ENCODE measurements around the gene SNX10. TPM values are rescaled to one million over a fixed set of nuclear protein-coding genes. Genes with fewer than 3 reads are reported as not detected.
A peak's percentile ranks its signal among the peaks of the same experiment; 100 is the strongest.

SNX10 gene
- total RNA-seq, 5 donors from 2014 or later (not counting 1 experiment from before 2014, with no cell fraction given), result 5.7 to 8.8 (median 7.8) TPM

GRCh38 chr7:26379711-26380110 lies 88.0 kb downstream of the SNX10 start:
- Histone ChIP-seq H3K9me3 (no peaks in the 10 kb centered on the region), H3K36me3 (ENCODE audit: control insufficient read depth in 2 of 2, extremely low read depth in 1 of 2, insufficient read depth in 1 of 2, low read length in 1 of 2) (no peaks in the 10 kb centered on the region), H3K4me3 (ENCODE audit: control insufficient read depth in 1 of 2, extremely low read depth in 1 of 2, low read length in 1 of 2) (no peak overlapping the region), H3K27ac (ENCODE audit: low read length) (no peak overlapping the region), H3K4me1 (ENCODE audit: control insufficient read depth in 1 of 2, extremely low read depth in 1 of 2, insufficient read depth in 2 of 2, low read length in 2 of 2) (peaks cover 0 to 14% of the 10 kb centered on the region in 2 experiments), H3K27me3 (replicated peaks in 1 of 2; ENCODE audit: control insufficient read depth in 2 of 2, extremely low read depth in 1 of 2, insufficient read depth in 2 of 2, low read length in 1 of 2) (peaks cover 0 to 16% of the 10 kb centered on the region in 2 experiments)
- ATAC-seq (replicated peaks in 1 of 4) (no peak), DNase-seq (no peak)
- Mint-ChIP-seq H3K36me3 (no peaks in the 10 kb centered on the region), H3K9me3 (no peaks in the 10 kb centered on the region), H3K27ac (no peak overlapping the region), H3K27me3 (peaks cover 33% of the 10 kb centered on the region in 2 donors), H3K4me1 (peaks cover 2 to 6% (median 6%) of the 10 kb centered on the region in 3 donors), H3K4me3 (no peak overlapping the region)
- no CpG with 5 or more reads among the region's 3 CpGs for WGBS (ENCODE audit: insufficient coverage)
- ChIA-PET CTCF (interaction anchor here (1.1 to 1.9 kb wide), 3 partner anchors 10 to 487 kb away, joined by 3 to 10 read pairs (median 4); no protein-coding TSS in a partner anchor), POLR2A (interaction anchor here in 1 of 2 donors (0.7 kb wide), 1 partner anchor 1446 kb away, joined by 4 read pairs; no protein-coding TSS in a partner anchor)

- H3K9me3 Mint-ChIP-seq, result no peaks in the 10 kb centered on the region
- no peaks in the 10 kb centered on the region for H3K9me3 ChIP-seq
- DNase-seq (no peak), ATAC-seq (replicated peaks in 1 of 4) (no peak)
- peaks cover 38 to 41% of the 10 kb centered on the region in 2 donors for H3K27me3 Mint-ChIP-seq
- peaks cover 0 to 6% (median 4%) of the 10 kb centered on the region in 3 donors for H3K4me1 Mint-ChIP-seq
- no peak overlapping the region for H3K4me3 ChIP-seq (ENCODE audit: control insufficient read depth in 1 of 2, extremely low read depth in 1 of 2, low read length in 1 of 2)
- peaks cover 0 to 7% of the 10 kb centered on the region in 2 experiments for H3K27me3 ChIP-seq (replicated peaks in 1 of 2; ENCODE audit: control insufficient read depth in 2 of 2, extremely low read depth in 1 of 2, insufficient read depth in 2 of 2, low read length in 1 of 2)
- H3K36me3 Mint-ChIP-seq, result no peaks in the 10 kb centered on the region
- H3K4me1 ChIP-seq (ENCODE audit: control insufficient read depth in 1 of 2, extremely low read depth in 1 of 2, insufficient read depth in 2 of 2, low read length in 2 of 2), result peaks cover 0 to 6% of the 10 kb centered on the region in 2 experiments
- no peak overlapping the region for H3K27ac ChIP-seq (ENCODE audit: low read length)
- H3K36me3 ChIP-seq (ENCODE audit: control insufficient read depth in 2 of 2, extremely low read depth in 1 of 2, insufficient read depth in 1 of 2, low read length in 1 of 2), result no peaks in the 10 kb centered on the region
- no peak overlapping the region for H3K4me3 Mint-ChIP-seq
- CTCF ChIA-PET, result interaction anchor here in 1 of 2 donors (1.9 kb wide), 1 partner anchor 12 kb away, joined by 7 read pairs; no protein-coding TSS in a partner anchor
- 100% methylated on average over 3 of the region's 10 CpGs for WGBS (ENCODE audit: insufficient coverage)
- POLR2A ChIA-PET, result no interaction called here
- no peak overlapping the region for H3K27ac Mint-ChIP-seq
Observed at GRCh38 chr7:26381476-26382353, 90.1 kb downstream of the SNX10 start.

DNA sequence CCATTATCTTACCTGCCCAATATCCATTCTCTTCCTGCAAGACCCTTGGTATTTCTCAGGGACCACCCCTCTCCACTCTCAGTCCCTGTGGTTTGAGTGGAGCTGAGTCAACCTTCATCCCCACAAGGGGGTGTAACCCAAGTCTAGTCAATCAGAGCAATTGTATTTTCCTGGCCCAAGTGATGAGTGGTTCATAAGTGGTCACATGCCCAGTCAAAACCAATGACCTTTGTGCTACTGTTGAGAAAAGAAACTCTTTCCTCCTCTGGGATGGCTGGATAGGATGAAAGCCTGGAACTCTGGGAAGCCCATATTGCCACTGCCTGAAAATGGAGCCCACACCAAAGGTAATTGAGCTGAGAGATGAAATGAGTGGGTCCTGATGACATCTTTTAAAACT lies 93.6 kb downstream of the SNX10 start:
- Histone ChIP-seq H3K4me1 (ENCODE audit: control insufficient read depth in 1 of 2, extremely low read depth in 1 of 2, insufficient read depth in 2 of 2, low read length in 2 of 2) (no peaks in the 10 kb centered on the region), H3K9me3 (no peaks in the 10 kb centered on the region), H3K27ac (ENCODE audit: low read length) (no peak overlapping the region), H3K36me3 (ENCODE audit: control insufficient read depth in 2 of 2, extremely low read depth in 1 of 2, insufficient read depth in 1 of 2, low read length in 1 of 2) (no peaks in the 10 kb centered on the region), H3K27me3 (replicated peaks in 1 of 2; ENCODE audit: control insufficient read depth in 2 of 2, extremely low read depth in 1 of 2, insufficient read depth in 2 of 2, low read length in 1 of 2) (peaks cover 0 to 3% of the 10 kb centered on the region in 2 experiments), H3K4me3 (ENCODE audit: control insufficient read depth in 1 of 2, extremely low read depth in 1 of 2, low read length in 1 of 2) (no peak overlapping the region)
- H3K27ac Mint-ChIP-seq, result no peak overlapping the region
- H3K4me3 Mint-ChIP-seq, result no peak overlapping the region
- no peaks in the 10 kb centered on the region for H3K9me3 Mint-ChIP-seq
- no peak for DNase-seq
- no peak for ATAC-seq (replicated peaks in 1 of 4)
- H3K36me3 Mint-ChIP-seq, result no peaks in the 10 kb centered on the region
- H3K4me1 Mint-ChIP-seq, result no peaks in the 10 kb centered on the region
- peaks cover 33 to 36% of the 10 kb centered on the region in 2 donors for H3K27me3 Mint-ChIP-seq
- ChIA-PET POLR2A (interaction anchor here in 1 of 2 donors (0.6 kb wide), 1 partner anchor 255 kb away, joined by 3 read pairs; no protein-coding TSS in a partner anchor), CTCF (interaction anchor here (0.5 to 1.2 kb wide), 3 partner anchors 10 to 655 kb away, joined by 3 read pairs; no protein-coding TSS in a partner anchor)

GRCh38 chr7:26387731-26388130 lies 96.1 kb downstream of the SNX10 start:
- Mint-ChIP-seq H3K4me1 (no peaks in the 10 kb centered on the region), H3K27me3 (peaks cover 37 to 41% of the 10 kb centered on the region in 2 donors), H3K4me3 (no peak overlapping the region), H3K36me3 (no peaks in the 10 kb centered on the region), H3K27ac (peak overlapping the region in 1 of 2 donors; percentile 5), H3K9me3 (no peaks in the 10 kb centered on the region)
- H3K9me3 ChIP-seq, result no peaks in the 10 kb centered on the region
- H3K4me1 ChIP-seq (ENCODE audit: control insufficient read depth in 1 of 2, extremely low read depth in 1 of 2, insufficient read depth in 2 of 2, low read length in 2 of 2), result no peaks in the 10 kb centered on the region
- no peak overlapping the region for H3K27ac ChIP-seq (ENCODE audit: low read length)
- no peak for DNase-seq
- peaks cover 0 to 5% of the 10 kb centered on the region in 2 experiments for H3K27me3 ChIP-seq (replicated peaks in 1 of 2; ENCODE audit: control insufficient read depth in 2 of 2, extremely low read depth in 1 of 2, insufficient read depth in 2 of 2, low read length in 1 of 2)
- ChIA-PET CTCF (no interaction called here), POLR2A (no interaction called here)
- no peaks in the 10 kb centered on the region for H3K36me3 ChIP-seq (ENCODE audit: control insufficient read depth in 2 of 2, extremely low read depth in 1 of 2, insufficient read depth in 1 of 2, low read length in 1 of 2)
- no peak overlapping the region for H3K4me3 ChIP-seq (ENCODE audit: control insufficient read depth in 1 of 2, extremely low read depth in 1 of 2, low read length in 1 of 2)
- no CpG with 5 or more reads among the region's 2 CpGs for WGBS (ENCODE audit: insufficient coverage)
- ATAC-seq (replicated peaks in 1 of 4), result no peak

- Mint-ChIP-seq H3K27me3 (peaks cover 39 to 43% of the 10 kb centered on the region in 2 donors), H3K36me3 (no peaks in the 10 kb centered on the region), H3K27ac (no peak overlapping the region), H3K4me3 (no peak overlapping the region), H3K4me1 (no peaks in the 10 kb centered on the region), H3K9me3 (no peaks in the 10 kb centered on the region)
- Histone ChIP-seq H3K4me3 (ENCODE audit: control insufficient read depth in 1 of 2, extremely low read depth in 1 of 2, low read length in 1 of 2) (no peak overlapping the region), H3K4me1 (ENCODE audit: control insufficient read depth in 1 of 2, extremely low read depth in 1 of 2, insufficient read depth in 2 of 2, low read length in 2 of 2) (no peaks in the 10 kb centered on the region), H3K27me3 (replicated peaks in 1 of 2; ENCODE audit: control insufficient read depth in 2 of 2, extremely low read depth in 1 of 2, insufficient read depth in 2 of 2, low read length in 1 of 2) (peaks cover 0 to 5% of the 10 kb centered on the region in 2 experiments), H3K36me3 (ENCODE audit: control insufficient read depth in 2 of 2, extremely low read depth in 1 of 2, insufficient read depth in 1 of 2, low read length in 1 of 2) (no peaks in the 10 kb centered on the region), H3K9me3 (no peaks in the 10 kb centered on the region), H3K27ac (ENCODE audit: low read length) (no peak overlapping the region)
- no peak for DNase-seq
- no peak for ATAC-seq (replicated peaks in 1 of 4)
- 3% methylated on average over 4 of the region's 4 CpGs for WGBS (ENCODE audit: insufficient coverage)
- ChIA-PET POLR2A (no interaction called here), CTCF (interaction anchor here in 1 of 2 donors (1.6 kb wide), 1 partner anchor 13 kb away, joined by 4 read pairs; no protein-coding TSS in a partner anchor)
Observed at GRCh38 chr7:26388256-26388655, 96.6 kb downstream of the SNX10 start.

DNA sequence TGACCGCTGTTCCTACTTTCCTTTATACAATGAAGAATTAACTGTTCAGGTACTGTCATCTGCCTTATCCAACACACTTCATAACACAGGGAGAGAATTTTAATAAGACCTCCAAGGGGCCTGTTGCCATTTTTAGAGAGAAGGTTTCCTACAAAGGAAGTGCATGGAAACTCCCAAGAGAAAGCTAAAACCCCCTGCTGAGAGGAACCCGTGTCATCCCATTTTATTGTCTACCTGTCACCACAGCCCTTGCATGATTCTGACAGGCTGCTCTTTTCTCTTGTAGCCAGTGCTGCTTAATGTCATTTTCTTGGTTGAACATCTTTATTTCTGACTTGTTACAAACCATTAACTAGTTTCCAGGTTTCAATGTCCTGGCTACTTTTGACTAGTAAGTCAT lies 98.4 kb downstream of the SNX10 start:
- no peaks in the 10 kb centered on the region for H3K9me3 ChIP-seq
- ChIA-PET POLR2A (interaction anchor here in 1 of 2 donors (0.5 kb wide), 1 partner anchor 303 kb away, joined by 4 read pairs; no protein-coding TSS in a partner anchor), CTCF (interaction anchor here in 1 of 2 donors (1.2 to 1.6 kb wide), 2 partner anchors 11 to 15 kb away, joined by 4 read pairs; no protein-coding TSS in a partner anchor)
- no peak overlapping the region for H3K4me3 ChIP-seq (ENCODE audit: control insufficient read depth in 1 of 2, extremely low read depth in 1 of 2, low read length in 1 of 2)
- peaks cover 0 to 10% of the 10 kb centered on the region in 2 experiments for H3K27me3 ChIP-seq (replicated peaks in 1 of 2; ENCODE audit: control insufficient read depth in 2 of 2, extremely low read depth in 1 of 2, insufficient read depth in 2 of 2, low read length in 1 of 2)
- Mint-ChIP-seq H3K4me3 (no peak overlapping the region), H3K27ac (no peak overlapping the region), H3K36me3 (no peaks in the 10 kb centered on the region), H3K27me3 (peaks cover 40 to 43% of the 10 kb centered on the region in 2 donors), H3K4me1 (no peaks in the 10 kb centered on the region), H3K9me3 (no peaks in the 10 kb centered on the region)
- ATAC-seq (replicated peaks in 1 of 4) (no peak), DNase-seq (no peak)
- H3K36me3 ChIP-seq (ENCODE audit: control insufficient read depth in 2 of 2, extremely low read depth in 1 of 2, insufficient read depth in 1 of 2, low read length in 1 of 2), result no peaks in the 10 kb centered on the region
- H3K4me1 ChIP-seq (ENCODE audit: control insufficient read depth in 1 of 2, extremely low read depth in 1 of 2, insufficient read depth in 2 of 2, low read length in 2 of 2), result no peaks in the 10 kb centered on the region
- no peak overlapping the region for H3K27ac ChIP-seq (ENCODE audit: low read length)
- WGBS (ENCODE audit: insufficient coverage), result 20% methylated on average over 1 of the region's 2 CpGs
